OCI-LY1 (cell line): ENCODE results near the gene S100A8.

Experiments
- H2AFZ ChIP-seq: fragments of 200-600 bp; sonication (generic), shearing (Covaris generic); 2 replicates; pipeline ENCODE4 v1.6.0; 2014; ENCODE audit warnings: antibody characterized with exemption, mild to moderate bottlenecking, low read length
- H3F3A ChIP-seq: fragments of 200-600 bp; sonication (generic), shearing (Covaris generic); 2 replicates; pipeline ENCODE4 v1.6.0; 2014; ENCODE audit warnings: mild to moderate bottlenecking, antibody characterized with exemption, low read length, moderate library complexity; ENCODE audit not compliant: insufficient read depth
- H3K27ac ChIP-seq: fragments of 200-600 bp; sonication (generic); 2 replicates; pipeline ENCODE4 v1.5.1; 2014; ENCODE audit warnings: low read length, mixed run types, mild to moderate bottlenecking, low read depth; ENCODE audit not compliant: poor library complexity, severe bottlenecking
- H3K27me3 ChIP-seq: fragments of 200-600 bp; sonication (generic); 2 replicates; pipeline ENCODE4 v1.6.0; 2014; ENCODE audit warnings: antibody characterized with exemption, mild to moderate bottlenecking, low read length, moderate library complexity; ENCODE audit not compliant: insufficient read depth
- H3K36me3 ChIP-seq: fragments of 200-600 bp; sonication (generic); 2 replicates; pipeline ENCODE4 v1.6.1; 2014; ENCODE audit warnings: mild to moderate bottlenecking, antibody characterized with exemption, low read length, moderate library complexity, mixed read lengths; ENCODE audit not compliant: insufficient read depth
- H3K4me1 ChIP-seq: fragments of 200-600 bp; sonication (generic); 2 replicates; pipeline ENCODE4 v1.5.1; 2014; ENCODE audit warnings: mild to moderate bottlenecking, low read length, moderate library complexity; ENCODE audit not compliant: insufficient read depth, severe bottlenecking
- H3K4me2 ChIP-seq: fragments of 200-600 bp; sonication (generic), shearing (Covaris generic); 2 replicates; pipeline ENCODE4 v1.6.1; 2014; ENCODE audit warnings: low read length
- H3K4me3 ChIP-seq: fragments of 200-600 bp; sonication (generic); 2 replicates; pipeline ENCODE4 v1.5.1; 2014; ENCODE audit warnings: low read length, low read depth, mild to moderate bottlenecking, mixed read lengths; ENCODE audit not compliant: poor library complexity, severe bottlenecking
- H3K79me2 ChIP-seq: fragments of 200-600 bp; shearing (Covaris generic); 2 replicates; pipeline ENCODE4 v1.6.1; 2016; ENCODE audit warnings: mixed run types, low read length, mixed read lengths; ENCODE audit not compliant: insufficient read depth
- H3K9ac ChIP-seq: fragments of 200-600 bp; sonication (generic), shearing (Covaris generic); 2 replicates; pipeline ENCODE4 v1.6.1; 2014; ENCODE audit warnings: mild to moderate bottlenecking, low read length, mixed read lengths
- H3K9me2 ChIP-seq: fragments of 200-600 bp; sonication (generic), shearing (Covaris generic); 2 replicates; pipeline ENCODE4 v1.6.1; 2014; ENCODE audit warnings: low read depth, mild to moderate bottlenecking, low read length, mixed read lengths
- H3K9me3 ChIP-seq: fragments of 200-600 bp; shearing (Covaris generic); 2 replicates; pipeline ENCODE4 v1.6.1; 2014; ENCODE audit warnings: low read length, mixed read lengths
- H4K20me1 ChIP-seq: fragments of 200-600 bp; sonication (generic), shearing (Covaris generic); 2 replicates; pipeline ENCODE4 v1.6.0; 2016; ENCODE audit warnings: mild to moderate bottlenecking, low read length; ENCODE audit not compliant: insufficient read depth
- CTCF ChIP-seq: fragments of 200-600 bp; sonication (generic), shearing (Covaris generic); IDR thresholded peaks from 2 replicates; pipeline ENCODE4 v1.5.1; 2017; ENCODE audit warnings: mild to moderate bottlenecking, antibody characterized with exemption, low read length, moderate library complexity, mixed read lengths
- EZH2 ChIP-seq: fragments of 200-600 bp; sonication (generic), shearing (Covaris generic); IDR thresholded peaks from 2 replicates; pipeline ENCODE4 v1.8.0; 2017; ENCODE audit warnings: borderline replicate concordance, mixed run types, mild to moderate bottlenecking, antibody characterized with exemption, low read length, moderate library complexity, mixed read lengths

The S100A8 gene

GRCh38 chr1:153366261-153366660, 24.6 kb downstream of the S100A8 start:
- Histone ChIP-seq H3K4me1 (no peaks in the 10 kb centered on the region), H3K79me2 (no peaks in the 10 kb centered on the region), H3K9me2 (no peaks in the 10 kb centered on the region), H2AFZ (no peak overlapping the region), H4K20me1 (no peaks in the 10 kb centered on the region), H3F3A (no peaks in the 10 kb centered on the region), H3K9me3 (no peaks in the 10 kb centered on the region), H3K4me3 (no peak overlapping the region), H3K27me3 (no peaks in the 10 kb centered on the region), H3K36me3 (no peaks in the 10 kb centered on the region), H3K4me2 (no peak overlapping the region), H3K27ac (no peak overlapping the region), H3K9ac (no peak overlapping the region)
- TF ChIP-seq EZH2 (no peak), CTCF (no peak)

GRCh38 chr1:153365696-153366095, 25.2 kb downstream of the S100A8 start:
- Histone ChIP-seq H3K4me2 (no peak overlapping the region), H3K27ac (no peak overlapping the region), H3F3A (no peaks in the 10 kb centered on the region)

GRCh38 chr1:153364766-153365666, 25.9 kb downstream of the S100A8 start:
- Histone ChIP-seq H3K4me2 (no peak overlapping the region), H3K4me1 (no peaks in the 10 kb centered on the region), H3K9me2 (no peaks in the 10 kb centered on the region), H3K79me2 (no peaks in the 10 kb centered on the region), H3F3A (no peaks in the 10 kb centered on the region), H3K9me3 (no peaks in the 10 kb centered on the region), H3K27me3 (no peaks in the 10 kb centered on the region), H3K4me3 (no peak overlapping the region), H3K9ac (no peak overlapping the region), H3K36me3 (no peaks in the 10 kb centered on the region), H2AFZ (no peak overlapping the region), H4K20me1 (no peaks in the 10 kb centered on the region), H3K27ac (no peak overlapping the region)
- no peak for TF ChIP-seq EZH2
- no peak for TF ChIP-seq CTCF

More at GRCh38 chr1:153365696-153366095, 25.2 kb downstream of the S100A8 start:
- H3K27me3 ChIP-seq, result no peaks in the 10 kb centered on the region
- no peak for TF ChIP-seq CTCF
- no peak for TF ChIP-seq EZH2
- no peak overlapping the region for H3K4me3 ChIP-seq
- no peak overlapping the region for H3K9ac ChIP-seq
- no peaks in the 10 kb centered on the region for H3K36me3 ChIP-seq
- no peak overlapping the region for H2AFZ ChIP-seq
- H3K9me2 ChIP-seq, result no peaks in the 10 kb centered on the region
- no peaks in the 10 kb centered on the region for H3K79me2 ChIP-seq
- no peaks in the 10 kb centered on the region for H3K4me1 ChIP-seq
- no peaks in the 10 kb centered on the region for H3K9me3 ChIP-seq
- no peaks in the 10 kb centered on the region for H4K20me1 ChIP-seq
